IMR-90 (cell line): ENCODE data around the gene SLC2A6.

Experiments
- BHLHE40 ChIP-seq: fragments of 150-350 bp; IDR thresholded peaks from 2 replicates; pipeline ENCODE4 v1.6.1; 2016; ENCODE audit warnings: mild to moderate bottlenecking, low read depth, low read length
- CEBPB ChIP-seq: IDR thresholded peaks from 2 replicates; pipeline ENCODE4 v1.6.1; 2012; ENCODE audit warnings: low read depth, low read length, improper control_type of control experiment
- FOS ChIP-seq: fragments of 150-350 bp; IDR thresholded peaks from 2 replicates; pipeline ENCODE4 v1.6.1; 2016; ENCODE audit warnings: low read depth, low read length
- MAFK ChIP-seq: IDR thresholded peaks from 2 replicates; pipeline ENCODE4 v1.6.1; 2012; ENCODE audit warnings: low read depth, low read length, improper control_type of control experiment
- MAZ ChIP-seq: IDR thresholded peaks from 2 replicates; pipeline ENCODE4 v1.6.1; 2012; ENCODE audit warnings: low read depth, mild to moderate bottlenecking, low read length, improper control_type of control experiment, moderate library complexity, borderline replicate concordance
- MXI1 ChIP-seq: IDR thresholded peaks from 2 replicates; pipeline ENCODE4 v1.6.1; 2012; ENCODE audit warnings: low read depth, mild to moderate bottlenecking, low read length, moderate library complexity, borderline replicate concordance
- POLR2A ChIP-seq: IDR thresholded peaks from 2 replicates; pipeline ENCODE4 v1.6.1; 2012; ENCODE audit warnings: mild to moderate bottlenecking, low read depth, low read length
- RAD21 ChIP-seq: IDR thresholded peaks from 2 replicates; pipeline ENCODE4 v1.6.1; 2012; ENCODE audit warnings: low read length, improper control_type of control experiment
- RFX5 ChIP-seq: IDR thresholded peaks from 2 replicates; pipeline ENCODE4 v1.8.0; 2012; ENCODE audit warnings: low read depth, mild to moderate bottlenecking, low read length, moderate library complexity
- SMC3 ChIP-seq: fragments of 150-350 bp; IDR thresholded peaks from 2 replicates; pipeline ENCODE4 v1.6.1; 2016; ENCODE audit warnings: low read depth, mild to moderate bottlenecking, antibody characterized with exemption, low read length, moderate library complexity
- USF2 ChIP-seq: fragments of 150-350 bp; IDR thresholded peaks from 2 replicates; pipeline ENCODE4 v1.6.1; 2017; ENCODE audit warnings: mild to moderate bottlenecking, antibody characterized with exemption, low read length, low read depth
- TF ChIP-seq, protein P1 (sequence below): conservative IDR thresholded peaks from 2 replicates; pipeline ENCODE4 v1.5.1; 2012; ENCODE audit warnings: mild to moderate bottlenecking, low read depth, low read length, improper control_type of control experiment

DNA sequence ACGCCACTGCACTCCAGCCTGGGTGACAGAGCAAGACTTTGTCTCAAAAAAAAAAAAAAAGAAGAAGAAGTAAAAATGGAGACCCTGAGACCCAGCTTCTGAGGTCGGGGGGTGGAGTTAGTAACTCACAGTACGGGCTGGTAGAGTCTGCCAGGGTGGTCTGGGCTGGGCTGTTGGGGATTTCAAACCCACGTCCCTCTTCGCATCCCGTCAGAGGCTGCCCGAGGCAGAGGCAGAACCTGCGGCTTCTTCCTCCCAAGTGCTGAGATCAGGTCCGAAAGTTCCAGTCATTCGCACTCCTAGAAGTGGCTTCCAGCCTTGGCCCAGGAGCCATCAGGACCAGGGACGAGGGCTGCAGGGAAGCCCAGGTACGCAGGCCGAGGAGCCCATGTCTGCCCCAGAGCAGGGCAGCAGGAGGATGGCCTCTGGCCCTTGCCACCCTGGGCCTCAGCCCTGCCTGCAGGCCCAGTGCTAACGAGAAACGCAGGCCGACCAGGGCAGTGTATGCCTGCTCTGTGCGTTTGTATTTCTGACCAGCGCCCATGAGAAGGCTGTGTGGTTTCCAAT, 9.9 kb upstream of the SLC2A6 start:
- TF ChIP-seq, protein P1, sequence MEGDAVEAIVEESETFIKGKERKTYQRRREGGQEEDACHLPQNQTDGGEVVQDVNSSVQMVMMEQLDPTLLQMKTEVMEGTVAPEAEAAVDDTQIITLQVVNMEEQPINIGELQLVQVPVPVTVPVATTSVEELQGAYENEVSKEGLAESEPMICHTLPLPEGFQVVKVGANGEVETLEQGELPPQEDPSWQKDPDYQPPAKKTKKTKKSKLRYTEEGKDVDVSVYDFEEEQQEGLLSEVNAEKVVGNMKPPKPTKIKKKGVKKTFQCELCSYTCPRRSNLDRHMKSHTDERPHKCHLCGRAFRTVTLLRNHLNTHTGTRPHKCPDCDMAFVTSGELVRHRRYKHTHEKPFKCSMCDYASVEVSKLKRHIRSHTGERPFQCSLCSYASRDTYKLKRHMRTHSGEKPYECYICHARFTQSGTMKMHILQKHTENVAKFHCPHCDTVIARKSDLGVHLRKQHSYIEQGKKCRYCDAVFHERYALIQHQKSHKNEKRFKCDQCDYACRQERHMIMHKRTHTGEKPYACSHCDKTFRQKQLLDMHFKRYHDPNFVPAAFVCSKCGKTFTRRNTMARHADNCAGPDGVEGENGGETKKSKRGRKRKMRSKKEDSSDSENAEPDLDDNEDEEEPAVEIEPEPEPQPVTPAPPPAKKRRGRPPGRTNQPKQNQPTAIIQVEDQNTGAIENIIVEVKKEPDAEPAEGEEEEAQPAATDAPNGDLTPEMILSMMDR = no peak
- TF ChIP-seq RFX5 = no peak
- TF ChIP-seq MXI1 = no peak
- no peak for TF ChIP-seq POLR2A
- no peak for TF ChIP-seq FOS
- TF ChIP-seq BHLHE40 = no peak
- no peak for TF ChIP-seq CEBPB
- TF ChIP-seq USF2 = no peak
- no peak for TF ChIP-seq RAD21
- no peak for TF ChIP-seq MAZ
- TF ChIP-seq MAFK = no peak
- no peak for TF ChIP-seq SMC3
